ENCODE data around the gene HINT2. TPM values are rescaled to one million over a fixed set of nuclear protein-coding genes. Genes with fewer than 3 reads are reported as not detected.

Gene HINT2
- total RNA-seq, 1 donor from 2014 or later = 24.1 TPM

- no peak for DNase-seq (ENCODE audit: extremely low spot score in 2 of 2)
- intact Hi-C loops (cut with DNase I) = no loop called here
- TF ChIP-seq CTCF (IDR thresholded peaks at IDR 0.05) (no peak), POLR2AphosphoS5 (IDR thresholded peaks at IDR 0.05; ENCODE audit: insufficient read depth in 1 of 2, low read depth in 1 of 2) (no peak), POLR2A (IDR thresholded peaks at IDR 0.05) (no peak)
Observed at GRCh38 chr9:35820076-35820475, 5.2 kb upstream of the HINT2 start.

DNA sequence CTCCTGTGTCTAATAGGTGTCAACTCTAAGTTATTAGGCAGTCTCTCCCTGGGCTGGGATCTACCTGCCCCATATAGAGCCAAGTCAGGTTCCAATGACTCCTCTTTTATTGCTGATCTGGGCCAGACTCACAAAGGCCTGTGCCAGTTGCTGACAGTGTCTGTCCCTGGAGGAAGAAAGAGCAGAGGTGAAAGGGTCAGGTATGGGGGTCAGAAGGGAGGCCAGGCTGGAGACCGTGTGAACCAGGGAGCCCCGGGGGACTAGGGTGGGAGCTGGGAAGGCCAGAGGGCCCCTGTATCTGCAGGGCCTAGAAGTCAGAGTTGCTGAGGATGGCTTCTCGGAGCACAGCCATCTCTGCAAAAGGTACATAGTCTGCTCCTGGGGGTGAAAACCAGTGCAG lies 3.5 kb upstream of the HINT2 start:
- TF ChIP-seq CTCF (IDR thresholded peaks at IDR 0.05) (no peak), POLR2AphosphoS5 (IDR thresholded peaks at IDR 0.05; ENCODE audit: insufficient read depth in 1 of 2, low read depth in 1 of 2) (no peak), POLR2A (IDR thresholded peaks at IDR 0.05) (no peak)
- no peak overlapping the region for H3K4me3 ChIP-seq
- no peak overlapping the region for H3K27ac ChIP-seq
- intact Hi-C loops (cut with DNase I) = loop anchor here (10.0 kb wide), 1 partner anchor 164 kb away; the partner anchor contains the start of genes CCDC107, RMRP and SIT1
- H3K4me1 ChIP-seq = peaks cover 11% of the 10 kb centered on the region
- H3K36me3 ChIP-seq = no peaks in the 10 kb centered on the region
- H3K27me3 ChIP-seq = no peaks in the 10 kb centered on the region
- no peaks in the 10 kb centered on the region for H3K9me3 ChIP-seq
- DNase-seq (ENCODE audit: extremely low spot score in 2 of 2) = no peak

More at GRCh38 chr9:35820076-35820475, 5.2 kb upstream of the HINT2 start:
- Histone ChIP-seq H3K9me3 (no peaks in the 10 kb centered on the region), H3K36me3 (no peaks in the 10 kb centered on the region), H3K4me1 (peaks cover 8% of the 10 kb centered on the region), H3K4me3 (no peak overlapping the region), H3K27me3 (no peaks in the 10 kb centered on the region), H3K27ac (no peak overlapping the region)

DNA sequence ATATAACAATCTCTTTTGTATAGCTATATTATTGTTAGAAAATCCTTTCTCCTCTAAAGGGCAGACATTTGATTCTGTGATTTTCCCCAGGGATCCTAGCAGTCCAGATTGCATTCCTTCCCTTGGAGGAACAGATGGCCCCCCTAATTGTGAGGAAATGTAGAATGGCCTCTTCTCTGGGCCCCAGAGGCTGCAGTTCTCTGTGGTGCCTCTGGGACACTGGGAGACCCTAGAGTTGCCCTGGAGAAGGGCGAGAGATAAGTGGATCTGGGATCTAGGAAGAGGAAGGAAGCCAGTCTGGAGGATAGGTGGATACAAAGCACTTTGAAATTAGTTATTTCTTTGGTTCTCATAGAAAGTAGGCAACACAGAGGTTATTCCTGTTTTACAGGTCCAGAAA lies 1.9 kb upstream of the HINT2 start:
- intact Hi-C loops (cut with DNase I) = loop anchor here (10.0 kb wide), 1 partner anchor 162 kb away; the partner anchor contains the start of genes CCDC107, RMRP and SIT1
- TF ChIP-seq CTCF (IDR thresholded peaks at IDR 0.05) (no peak), POLR2AphosphoS5 (IDR thresholded peaks at IDR 0.05; ENCODE audit: insufficient read depth in 1 of 2, low read depth in 1 of 2) (no peak), POLR2A (IDR thresholded peaks at IDR 0.05) (no peak)
- Histone ChIP-seq H3K27me3 (no peaks in the 10 kb centered on the region), H3K9me3 (no peaks in the 10 kb centered on the region), H3K4me1 (peaks cover 17% of the 10 kb centered on the region), H3K36me3 (no peaks in the 10 kb centered on the region), H3K27ac (no peak overlapping the region), H3K4me3 (no peak overlapping the region)
- no peak for DNase-seq (ENCODE audit: extremely low spot score in 2 of 2)

DNA sequence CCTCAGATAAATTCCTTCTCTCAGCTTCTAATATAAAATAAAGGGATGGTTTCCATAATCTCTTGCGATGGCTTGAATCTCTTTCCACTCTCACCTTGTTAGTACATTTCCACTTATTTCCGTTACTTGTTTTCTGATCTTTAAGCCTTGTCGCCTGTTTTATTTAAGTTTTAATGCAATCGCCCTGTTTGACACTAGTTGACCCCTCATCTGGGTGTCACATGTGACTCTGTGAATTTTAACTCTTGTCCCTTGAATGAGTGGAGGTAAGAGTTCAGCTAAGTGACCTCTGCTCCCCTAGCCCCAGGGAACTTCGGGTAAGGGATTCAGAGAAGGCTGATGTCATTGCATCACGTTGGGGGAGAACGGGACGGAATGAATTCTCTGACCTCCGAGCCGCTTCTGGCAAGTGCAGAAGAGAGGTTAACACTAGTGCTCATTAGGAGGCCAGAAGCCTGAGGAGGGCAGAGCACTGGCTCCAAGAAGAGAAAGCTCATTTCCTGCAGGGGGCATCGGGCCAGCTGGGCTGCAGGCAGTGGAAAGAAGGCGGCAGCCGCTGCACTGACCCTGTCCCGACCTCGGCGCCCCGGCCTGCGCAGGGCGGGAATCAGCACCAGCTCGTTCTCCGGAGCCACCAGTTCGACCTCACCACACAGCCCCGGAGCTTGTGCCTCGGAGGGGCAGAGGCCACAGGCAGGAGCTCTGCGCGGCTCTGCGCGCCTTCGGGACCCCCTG lies 569 bp downstream of the HINT2 start:
- no peaks in the 10 kb centered on the region for H3K36me3 ChIP-seq
- TF ChIP-seq POLR2A (IDR thresholded peaks at IDR 0.05) (no peak), CTCF (IDR thresholded peaks at IDR 0.05) (no peak), POLR2AphosphoS5 (IDR thresholded peaks at IDR 0.05; ENCODE audit: insufficient read depth in 1 of 2, low read depth in 1 of 2) (peak in 1 of 2 donors; percentile 38)
- peaks cover 24% of the 10 kb centered on the region for H3K4me1 ChIP-seq
- no peak for DNase-seq (ENCODE audit: extremely low spot score in 2 of 2)
- intact Hi-C loops (cut with DNase I) = loop anchor here (10.0 kb wide), 1 partner anchor 159 kb away; the partner anchor contains the start of genes CCDC107, RMRP and SIT1
- H3K27me3 ChIP-seq = no peaks in the 10 kb centered on the region
- no peaks in the 10 kb centered on the region for H3K9me3 ChIP-seq
- peak overlapping the region; percentile 95 for H3K27ac ChIP-seq
- H3K4me3 ChIP-seq = peak overlapping the region; percentile 86 to 97
